Kidney capillary endothelial cell (primary cell): ENCODE data around the gene IGFBP4.
"Not testable (repeated sequence)": the region's sequence is repeated elsewhere in the genome, so short reads cannot be mapped to it uniquely, and the experiment has no call there.

Experiments used
- DNase-seq: peaks from one replicate; pipeline ENCODE4 v3.0.0-alpha.2; 2018; ENCODE audit warnings: low spot score

IGFBP4 gene

GRCh38 chr17:40443196-40443987, at the start of gene IGFBP4:
Gene IGFBP4 (plus strand): TSS chr17:40443450. CDS start chr17:40443736, 286 bp downstream.
- no peak for DNase-seq

GRCh38 chr17:40399185-40399584, 44.1 kb upstream of the IGFBP4 start:
- DNase-seq = peak; percentile 73

- no peak for DNase-seq
Measured at GRCh38 chr17:40402668-40403067, 40.6 kb upstream of the IGFBP4 start.

- DNase-seq = no peak
Measured at GRCh38 chr17:40404003-40404402, 39.2 kb upstream of the IGFBP4 start.

- DNase-seq = no peak
Measured at GRCh38 chr17:40407460-40407859, 35.8 kb upstream of the IGFBP4 start.

GRCh38 chr17:40409540-40409939, 33.7 kb upstream of the IGFBP4 start:
- not testable (repeated sequence) for DNase-seq

GRCh38 chr17:40410082-40410481, 33.2 kb upstream of the IGFBP4 start:
- DNase-seq = no peak

GRCh38 chr17:40411821-40412220, 31.4 kb upstream of the IGFBP4 start:
- no peak for DNase-seq

- no peak for DNase-seq
Measured at GRCh38 chr17:40412880-40413279, 30.4 kb upstream of the IGFBP4 start.

GRCh38 chr17:40414312-40414711, 28.9 kb upstream of the IGFBP4 start:
- DNase-seq = not testable (repeated sequence)

- DNase-seq = peak; percentile 42
Measured at GRCh38 chr17:40415390-40415789, 27.9 kb upstream of the IGFBP4 start.

- no peak for DNase-seq
Measured at GRCh38 chr17:40416671-40417070, 26.6 kb upstream of the IGFBP4 start.

- DNase-seq = no peak
Measured at GRCh38 chr17:40417258-40417608, 26.0 kb upstream of the IGFBP4 start.

- DNase-seq = peak; percentile 100
Measured at GRCh38 chr17:40417609-40418427, 25.4 kb upstream of the IGFBP4 start, which contains the start of gene TOP2A. Gene TOP2A (minus strand): TSS chr17:40417896. CDS start chr17:40417791, 105 bp downstream.

- DNase-seq = no peak
Measured at GRCh38 chr17:40418428-40418706, 24.9 kb upstream of the IGFBP4 start.

- peak; percentile 42 for DNase-seq
Measured at GRCh38 chr17:40419559-40420331, 23.5 kb upstream of the IGFBP4 start.

- DNase-seq = no peak
Measured at GRCh38 chr17:40422990-40423633, 20.1 kb upstream of the IGFBP4 start.

GRCh38 chr17:40425741-40426140, 17.5 kb upstream of the IGFBP4 start:
- DNase-seq = no peak

- DNase-seq = no peak
Measured at GRCh38 chr17:40427002-40427491, 16.2 kb upstream of the IGFBP4 start.

GRCh38 chr17:40430272-40431230, 12.7 kb upstream of the IGFBP4 start:
- no peak for DNase-seq

GRCh38 chr17:40431231-40431602, 12.0 kb upstream of the IGFBP4 start:
- no peak for DNase-seq
